GM18519 (cell line): ENCODE measurements around the gene SYNDIG1.

Experiments used
- ATAC-seq: cut with Tn5 transposase; IDR thresholded peaks from one replicate; pipeline ENCODE4 v1.9.1; 2021; ENCODE audit warnings: mild to moderate bottlenecking, moderate library complexity; ENCODE audit not compliant: unreplicated experiment, low FRiP score

SYNDIG1 gene

DNA sequence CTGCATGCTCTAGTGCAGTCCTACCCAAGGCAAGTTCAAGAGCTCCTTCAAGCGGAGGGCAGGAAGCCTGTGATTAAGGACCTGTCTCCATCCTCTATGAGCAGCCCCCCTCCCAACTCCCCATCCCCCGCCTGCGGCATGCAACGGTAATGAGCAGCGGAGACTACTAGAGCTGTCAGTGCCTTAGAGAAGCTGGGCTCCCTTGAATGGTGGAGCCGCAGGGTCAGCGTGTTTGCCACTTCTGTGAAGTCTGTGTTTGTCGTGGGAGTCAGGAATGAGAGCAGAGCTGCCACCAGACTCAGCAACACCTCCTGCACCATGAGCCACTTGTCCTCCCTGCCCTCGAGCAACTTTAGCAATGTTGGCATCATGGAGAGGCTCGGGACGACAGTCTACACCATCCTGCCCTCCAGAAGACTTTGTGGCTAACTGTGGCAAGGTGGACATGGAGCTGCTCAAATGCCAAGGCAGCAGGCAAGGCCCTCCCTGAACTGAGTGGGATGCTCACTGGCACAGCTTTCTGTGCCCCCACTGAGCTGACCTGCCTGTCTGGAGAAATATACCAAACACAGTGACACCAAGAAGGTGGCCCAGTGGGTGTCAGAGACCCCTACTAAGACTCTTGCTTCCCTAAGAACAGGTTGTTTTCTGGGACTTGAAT lies 23.8 kb upstream of the SYNDIG1 start:
- ATAC-seq, result no peak

DNA sequence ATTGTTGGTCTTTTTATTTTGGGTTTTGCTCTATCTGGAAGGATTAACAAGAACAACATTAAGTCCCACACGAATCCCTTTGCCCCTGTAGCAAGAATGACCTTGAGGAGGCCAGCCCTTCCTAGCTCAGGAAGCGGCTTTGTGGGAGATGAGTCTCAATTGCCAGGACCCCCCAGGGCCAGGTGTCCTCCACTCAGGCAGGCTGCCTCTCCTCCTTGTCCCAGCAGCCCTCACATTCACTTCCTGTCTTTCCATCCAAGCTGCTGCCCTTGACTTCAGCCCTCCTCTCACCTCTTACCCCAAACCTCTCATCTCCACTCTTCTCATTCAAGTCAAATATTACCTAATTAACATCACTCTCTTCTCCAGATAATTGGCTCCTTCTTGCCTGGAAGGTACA lies 22.6 kb upstream of the SYNDIG1 start:
- no peak for ATAC-seq

GRCh38 chr20:24448170-24448569 lies 21.3 kb upstream of the SYNDIG1 start:
- no peak for ATAC-seq

GRCh38 chr20:24449026-24449720 lies 20.3 kb upstream of the SYNDIG1 start:
- no peak for ATAC-seq

- no peak for ATAC-seq
Observed at GRCh38 chr20:24450177-24450576, 19.3 kb upstream of the SYNDIG1 start.

DNA sequence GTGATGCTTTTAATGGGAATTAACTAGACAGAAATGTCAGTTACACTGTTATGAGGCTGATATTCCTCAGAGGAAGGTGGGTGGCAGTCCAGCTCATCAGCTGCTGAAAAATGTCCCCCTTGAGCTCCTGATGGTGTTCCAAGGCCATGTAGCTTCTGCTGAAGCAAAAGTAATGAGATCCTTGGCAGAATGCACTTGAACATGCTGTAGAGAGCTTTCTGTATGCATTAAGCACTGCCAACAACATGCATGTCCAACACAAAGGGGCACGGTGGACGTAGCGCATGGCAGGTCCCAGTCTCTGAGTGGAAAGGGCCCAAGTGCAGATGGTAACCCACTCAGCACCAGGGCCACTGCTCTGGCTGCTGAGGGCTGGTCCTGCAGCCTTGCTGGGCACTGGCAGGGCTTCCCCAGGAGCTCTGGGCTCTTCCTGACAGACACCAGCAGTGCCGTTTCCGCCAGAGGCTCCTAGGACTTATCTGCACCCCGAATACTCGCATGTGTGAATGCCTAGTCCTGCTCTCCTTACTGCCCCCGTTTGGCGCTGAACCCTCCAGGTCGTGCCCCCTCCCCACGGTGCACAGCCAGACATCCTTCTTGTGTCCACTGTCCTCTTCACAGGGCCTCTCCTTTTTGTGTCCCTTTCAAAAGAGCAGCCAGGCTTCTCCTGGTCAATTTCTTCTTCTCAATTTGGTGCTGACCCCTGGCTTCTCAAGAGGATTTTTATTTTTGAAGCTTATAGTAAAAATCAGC lies 18.6 kb upstream of the SYNDIG1 start:
- no peak for ATAC-seq

DNA sequence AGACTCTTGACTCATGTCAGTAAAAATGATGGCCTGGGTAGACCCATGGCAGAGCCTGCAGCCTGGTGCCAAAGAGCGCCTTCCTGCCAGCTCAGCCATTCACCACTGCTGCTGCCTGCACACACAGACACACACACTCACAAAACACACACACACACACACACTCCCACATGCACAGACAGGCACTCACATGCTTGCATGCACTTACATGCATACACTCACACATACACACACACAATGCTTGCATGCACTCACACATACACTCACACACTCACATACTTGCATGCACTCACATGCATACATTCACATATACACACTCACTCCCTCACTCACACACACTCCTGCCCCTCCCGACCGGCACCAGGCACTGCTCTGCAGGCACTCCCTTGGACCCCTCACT lies 18.0 kb upstream of the SYNDIG1 start:
- no peak for ATAC-seq

DNA sequence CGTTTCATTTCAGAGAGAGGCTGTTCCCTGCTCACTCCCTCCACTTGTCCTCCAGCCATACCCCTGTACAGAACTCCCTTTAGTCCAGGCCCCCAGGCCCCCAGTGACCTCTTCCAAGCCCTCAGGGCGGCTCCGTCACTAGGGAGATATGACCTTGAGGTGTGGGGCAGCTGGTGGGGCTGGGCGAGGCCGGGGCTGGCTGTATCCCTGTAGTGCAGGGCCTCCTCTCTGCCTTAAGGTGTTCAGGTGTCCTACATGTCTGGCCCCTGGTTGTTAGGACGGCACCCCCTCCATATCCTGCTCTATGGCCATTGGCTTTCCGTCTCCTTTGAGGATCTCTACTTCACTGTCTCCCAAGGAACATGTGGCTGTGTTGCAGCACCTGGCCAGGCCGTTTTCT lies 17.4 kb upstream of the SYNDIG1 start:
- no peak for ATAC-seq

DNA sequence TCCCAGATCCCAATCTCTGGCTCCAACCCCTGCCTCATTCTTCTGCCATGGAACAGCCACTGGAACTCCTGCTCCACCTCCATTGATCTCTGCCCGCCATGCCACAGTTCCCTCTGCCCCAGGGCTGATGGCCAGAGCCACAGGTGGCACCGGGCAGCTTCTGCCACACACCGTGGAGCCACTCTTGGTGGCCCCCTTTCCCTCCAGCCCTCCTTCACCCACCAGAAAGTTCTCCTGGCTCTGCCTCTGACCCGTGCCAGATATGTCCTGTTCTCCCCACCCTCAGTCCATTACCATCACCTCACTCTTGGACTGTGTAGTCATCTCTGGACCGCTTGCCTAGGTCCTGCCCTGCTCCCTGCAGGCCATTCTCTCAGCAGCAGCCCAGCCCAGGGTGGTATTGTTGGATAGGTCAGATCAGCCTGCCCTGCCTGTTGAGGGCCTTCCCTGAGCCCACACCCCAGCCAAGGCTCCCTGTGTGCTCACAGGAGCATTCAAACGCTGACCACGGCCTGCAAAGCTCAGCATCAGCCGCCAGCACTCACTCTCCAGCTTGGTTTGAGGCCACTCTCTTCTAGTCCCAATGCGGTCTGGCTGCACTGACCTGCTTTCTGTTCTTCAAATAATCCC lies 16.8 kb upstream of the SYNDIG1 start:
- no peak for ATAC-seq

GRCh38 chr20:24453869-24454268 lies 15.6 kb upstream of the SYNDIG1 start:
- no peak for ATAC-seq

DNA sequence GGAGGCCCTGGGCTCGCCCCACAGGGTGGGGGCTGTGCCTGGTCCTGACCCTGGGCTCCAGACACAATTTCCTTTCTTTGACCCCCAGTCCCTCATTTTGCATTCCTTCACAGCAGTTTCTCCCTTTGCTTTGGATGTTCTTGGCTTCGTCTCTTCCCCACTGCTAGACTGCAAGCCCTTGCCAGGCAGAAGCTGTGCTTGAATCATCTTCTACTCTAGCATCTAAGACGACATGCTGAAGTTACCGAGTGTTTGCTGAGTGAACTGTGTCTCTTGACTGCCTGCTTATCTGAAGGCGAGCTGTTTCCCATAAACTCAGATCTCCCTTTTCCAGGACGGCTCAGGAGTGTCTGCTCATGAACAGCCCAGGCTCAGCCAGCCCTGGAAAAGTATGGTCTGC lies 14.3 kb upstream of the SYNDIG1 start:
- ATAC-seq, result no peak

- ATAC-seq, result no peak
Observed at GRCh38 chr20:24456398-24456781, 13.0 kb upstream of the SYNDIG1 start.

DNA sequence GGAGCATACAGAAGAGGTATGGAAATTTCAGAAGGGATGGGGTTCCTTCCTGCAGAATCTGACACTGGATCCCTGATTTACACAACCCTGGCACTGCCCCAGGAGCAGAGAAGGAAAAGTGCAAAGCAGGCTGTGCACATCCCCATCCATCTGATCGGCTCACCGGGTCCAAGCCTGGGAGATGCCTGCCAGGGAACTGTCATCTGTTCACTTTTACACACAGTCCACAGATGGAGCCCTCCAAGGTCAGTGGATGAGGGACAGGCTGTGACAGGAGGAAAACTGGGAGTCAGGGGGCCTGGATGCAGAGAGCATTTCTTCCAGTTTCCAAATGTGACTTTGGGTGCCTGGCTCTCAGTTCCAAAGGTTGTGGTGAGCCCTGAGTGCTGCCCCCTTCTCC lies 11.0 kb upstream of the SYNDIG1 start:
- no peak for ATAC-seq

- ATAC-seq, result no peak
Observed at GRCh38 chr20:24459733-24460132, 9.7 kb upstream of the SYNDIG1 start.

DNA sequence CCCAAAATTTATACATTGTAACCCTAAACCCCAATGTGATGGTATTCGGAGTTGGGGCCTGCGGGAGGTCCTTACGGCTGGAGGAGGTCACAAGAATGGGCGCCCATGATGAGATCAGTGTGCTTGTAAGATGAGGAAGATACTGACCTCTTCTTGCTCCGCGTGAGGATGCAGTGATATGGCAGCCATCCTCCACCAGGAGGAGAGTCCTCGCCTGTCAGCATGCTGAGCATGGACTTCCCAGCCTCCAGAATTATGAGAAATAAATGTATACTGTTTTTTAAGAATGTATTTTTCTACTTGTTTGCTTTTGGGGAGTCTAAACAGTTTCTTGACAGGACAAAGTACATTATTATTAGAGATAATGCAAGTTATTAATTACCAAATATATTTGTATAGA lies 8.7 kb upstream of the SYNDIG1 start:
- ATAC-seq, result no peak

DNA sequence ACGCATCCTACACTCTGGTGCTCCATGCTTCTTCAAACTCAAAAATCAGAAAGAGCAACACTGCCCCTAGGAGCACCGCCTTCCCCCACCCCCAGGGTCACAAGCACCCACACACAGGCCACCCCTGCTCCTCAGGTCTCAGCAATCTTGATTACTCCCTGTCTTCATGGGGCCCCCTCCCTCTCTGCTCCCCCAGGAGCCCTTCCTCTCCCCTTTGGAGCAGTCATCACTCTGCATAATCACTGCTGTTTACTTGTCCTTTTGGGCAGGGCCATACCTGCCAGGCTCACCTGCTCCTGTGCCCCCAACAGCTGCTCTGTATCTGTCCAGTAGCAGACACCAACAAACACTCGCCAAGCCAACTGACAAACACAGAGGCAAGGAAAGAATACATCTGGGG lies 7.6 kb upstream of the SYNDIG1 start:
- no peak for ATAC-seq

- no peak for ATAC-seq
Observed at GRCh38 chr20:24462460-24463010, 6.9 kb upstream of the SYNDIG1 start.

DNA sequence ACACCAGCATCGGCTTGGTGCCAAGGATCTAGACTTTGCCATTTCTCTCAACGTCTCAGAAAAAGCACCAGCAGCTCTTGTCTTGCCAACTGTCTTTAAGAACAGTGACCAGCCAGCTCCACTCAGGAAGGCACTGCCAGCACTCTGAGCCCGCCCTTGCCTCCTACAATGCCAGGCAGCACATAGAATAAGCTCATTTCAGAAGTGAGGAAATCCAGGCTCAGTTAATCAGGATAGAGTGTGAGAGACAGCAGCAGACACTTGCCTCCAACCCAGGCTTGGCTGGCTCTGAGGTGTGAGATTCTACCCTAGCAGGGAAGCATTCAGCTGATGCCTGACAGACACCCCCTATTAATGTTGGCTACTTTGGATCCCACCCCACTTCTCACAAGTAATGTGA lies 4.3 kb upstream of the SYNDIG1 start:
- no peak for ATAC-seq

DNA sequence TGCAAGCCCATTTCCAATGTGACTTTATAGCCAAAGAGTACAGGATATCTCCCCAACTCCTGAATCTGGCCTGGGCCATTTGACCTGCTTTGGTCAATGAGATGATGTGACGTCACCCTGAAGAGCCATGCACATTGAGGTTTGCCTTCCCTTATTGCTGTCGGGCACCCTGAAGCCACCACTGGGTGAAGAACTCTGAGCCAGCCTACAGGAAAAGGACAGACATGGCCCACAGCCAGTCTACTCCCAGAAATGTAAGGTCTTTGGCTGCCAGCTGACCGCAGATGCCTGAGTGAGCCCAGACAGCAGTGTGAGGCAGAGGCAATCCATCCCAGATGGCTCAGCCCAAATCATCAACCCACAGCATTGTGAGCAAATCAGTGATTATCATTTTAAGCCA lies 3.7 kb upstream of the SYNDIG1 start:
- no peak for ATAC-seq

DNA sequence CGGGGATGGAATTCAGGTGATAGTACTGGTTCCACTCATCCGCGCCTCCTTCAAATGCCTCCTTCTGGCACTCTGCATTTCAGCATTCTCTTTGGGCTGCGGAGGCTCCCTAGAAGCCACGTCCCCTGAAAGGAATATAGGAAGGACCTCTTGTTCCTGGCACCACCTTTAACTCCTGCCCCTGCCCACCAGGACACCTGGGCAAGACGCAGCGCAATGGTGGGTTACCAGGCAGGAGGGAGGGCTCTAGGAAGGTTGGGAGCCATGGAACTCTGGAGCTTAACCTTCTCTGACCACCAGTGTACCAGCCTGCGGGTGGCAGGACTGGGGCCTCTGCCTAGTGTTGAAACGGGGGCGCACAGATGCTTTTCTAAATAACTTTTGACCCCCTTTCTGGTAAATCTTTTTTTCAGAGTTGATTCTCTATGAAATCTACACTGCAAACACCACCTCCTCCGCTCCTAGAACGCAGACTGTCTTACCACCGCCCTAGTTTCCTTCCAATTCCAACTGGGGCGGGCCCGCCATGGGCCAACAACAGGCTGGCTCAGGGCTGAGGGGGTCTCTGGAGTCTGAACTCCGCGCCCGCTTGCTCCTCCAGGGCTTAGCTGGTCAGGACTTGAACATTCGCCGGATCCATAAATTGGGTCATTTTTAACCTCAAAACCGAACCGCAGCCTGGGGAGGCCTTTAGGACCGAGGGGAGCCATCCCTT lies 871 bp upstream of the SYNDIG1 start:
- ATAC-seq, result no peak
